Endothelial cell of umbilical vein (primary cell): ENCODE measurements around the gene KRTAP10-11. TPM values are rescaled to one million over a fixed set of nuclear protein-coding genes. Genes with fewer than 3 reads are reported as not detected.
"Not testable (repeated sequence)": the region's sequence is repeated elsewhere in the genome, so short reads cannot be mapped to it uniquely, and the experiment has no call there.

Experiments used
- BruUV-seq: library from RNA; stranded (reverse); fragments of 400-500 nt; replicated peaks from 2 replicates; lab custom pipeline; 2021; lab: Mats Ljungman, UMichigan
- CTCF ChIA-PET: fragments of 300-600, 350-600 bp; sonication (Branson Sonifier 250); formaldehyde crosslinking; loops from one replicate; lab custom pipeline; 2021; ENCODE audit warnings: antibody characterized with exemption, inconsistent platforms; lab: Charles Lee
- POLR2A ChIA-PET: fragments of 300-600, 350-600 bp; sonication (Branson Sonifier 250); formaldehyde crosslinking; loops from one replicate; lab custom pipeline; 2021; ENCODE audit warnings: antibody characterized with exemption, inconsistent platforms; lab: Charles Lee
- DNase-seq: peaks from one replicate; pipeline ENCODE4 v3.0.0-alpha.2; 2011; ENCODE audit warnings: low read depth, low spot score
- FAIRE-seq: peaks from 2 replicates; lab custom pipeline; 2011; peaks lifted over from hg19 to GRCh38; lab: Jason Lieb, UNC
- H2AFZ ChIP-seq: 2 replicates; pipeline ENCODE4 v1.6.0; 2012; ENCODE audit warnings: low read depth, low read length, control low read depth, inconsistent platforms
- H3K27ac ChIP-seq: 2 replicates; pipeline ENCODE4 v1.5.1; 2011; ENCODE audit warnings: low read depth, mild to moderate bottlenecking, control low read depth, low read length, moderate library complexity; ENCODE audit not compliant: insufficient read depth
- H3K27me3 ChIP-seq, 2 experiments: 2 replicates each; pipeline versions ENCODE4 v1.6.0 to v1.6.1; 2011; ENCODE audit warnings: low read length in 2 of 2, mixed read lengths in 1 of 2; ENCODE audit not compliant: control insufficient read depth in 2 of 2, insufficient read depth in 2 of 2
- H3K36me3 ChIP-seq, 2 experiments: 2 replicates in 1 of 2; 3 replicates in 1 of 2; pipeline ENCODE4 v1.5.1; 2011; ENCODE audit warnings: low read length in 2 of 2, mild to moderate bottlenecking in 1 of 2, moderate library complexity in 1 of 2; ENCODE audit not compliant: control insufficient read depth in 2 of 2, insufficient read depth in 2 of 2; ENCODE audit errors: extremely low read depth in 1 of 2
- H3K4me1 ChIP-seq: 3 replicates; pipeline ENCODE4 v1.5.1; 2011; ENCODE audit warnings: mild to moderate bottlenecking, low read length; ENCODE audit not compliant: control insufficient read depth, insufficient read depth; ENCODE audit errors: extremely low read depth
- H3K4me2 ChIP-seq: 2 replicates; pipeline ENCODE4 v1.6.1; 2011; ENCODE audit warnings: low read length, control low read depth, mixed read lengths; ENCODE audit not compliant: insufficient read depth
- H3K4me3 ChIP-seq, 3 experiments: fragments of 200-600 bp in 1 of 3; sonication (generic), shearing (Covaris generic) in 1 of 3; replicated peaks in 1 of 3; 2 replicates each; pipeline ENCODE4 v1.5.1; 2011 to 2016; ENCODE audit warnings: control low read depth in 3 of 3, low read length in 3 of 3, mild to moderate bottlenecking in 2 of 3, inconsistent platforms in 1 of 3, low read depth in 1 of 3, moderate library complexity in 1 of 3; ENCODE audit not compliant: insufficient read depth in 1 of 3
- H3K79me2 ChIP-seq: 2 replicates; pipeline ENCODE4 v1.6.0; 2012; ENCODE audit warnings: low read length, inconsistent platforms; ENCODE audit not compliant: control insufficient read depth, insufficient read depth
- H3K9ac ChIP-seq: replicated peaks from 2 replicates; pipeline ENCODE3; 2011; ENCODE audit warnings: low read length, control low read depth; ENCODE audit not compliant: insufficient read depth; ENCODE audit errors: extremely low read depth
- H3K9me1 ChIP-seq: replicated peaks from 3 replicates; pipeline ENCODE4 v1.6.0; 2011; ENCODE audit warnings: mild to moderate bottlenecking, low read length; ENCODE audit not compliant: control insufficient read depth, insufficient read depth; ENCODE audit errors: extremely low read depth
- H3K9me3 ChIP-seq: replicated peaks from 2 replicates; pipeline ENCODE4 v1.5.1; 2012; ENCODE audit warnings: low read length, inconsistent platforms; ENCODE audit not compliant: control insufficient read depth, insufficient read depth
- H4K20me1 ChIP-seq: replicated peaks from 2 replicates; pipeline ENCODE3; 2011; ENCODE audit warnings: mild to moderate bottlenecking, low read length; ENCODE audit not compliant: control insufficient read depth, insufficient read depth; ENCODE audit errors: extremely low read depth
- CTCF ChIP-seq, 2 donors: IDR thresholded peaks; 1 replicate in 1 of 2; 2 replicates in 1 of 2; pipeline ENCODE4 v1.5.1; 2011; ENCODE audit warnings: low read length in 2 of 2, mild to moderate bottlenecking in 2 of 2, moderate library complexity in 2 of 2, control low read depth in 1 of 2, inconsistent platforms in 1 of 2, low read depth in 1 of 2; ENCODE audit not compliant: insufficient read depth in 1 of 2; ENCODE audit errors: extremely low read depth in 1 of 2
- EZH2 ChIP-seq: IDR thresholded peaks from 2 replicates; pipeline ENCODE4 v1.6.1; 2012; ENCODE audit warnings: borderline replicate concordance, low read depth, mild to moderate bottlenecking, moderate library complexity, low read length, inconsistent platforms; ENCODE audit not compliant: severe bottlenecking
- FOS ChIP-seq: IDR thresholded peaks from 2 replicates; pipeline ENCODE4 v1.6.1; 2011; ENCODE audit warnings: mild to moderate bottlenecking, low read length, moderate library complexity, borderline replicate concordance; ENCODE audit not compliant: insufficient read depth
- GATA2 ChIP-seq: IDR thresholded peaks from 2 replicates; pipeline ENCODE4 v1.7.0; 2011; ENCODE audit warnings: low read depth, mild to moderate bottlenecking, moderate library complexity, mixed read lengths, low read length; ENCODE audit not compliant: insufficient read length, insufficient read depth
- JUN ChIP-seq: IDR thresholded peaks from 2 replicates; pipeline ENCODE4 v1.6.1; 2011; ENCODE audit warnings: borderline replicate concordance, low read depth; ENCODE audit not compliant: insufficient read length, insufficient read depth
- MAX ChIP-seq: IDR thresholded peaks from 2 replicates; pipeline ENCODE4 v1.6.1; 2011; ENCODE audit not compliant: insufficient read depth, insufficient read length
- MYC ChIP-seq: IDR thresholded peaks from one replicate; pipeline ENCODE4 v1.6.1; 2011; ENCODE audit warnings: mild to moderate bottlenecking, low read depth, low read length
- POLR2A ChIP-seq: IDR thresholded peaks from 2 replicates; pipeline ENCODE4 v1.6.1; 2012; ENCODE audit warnings: low read depth, mild to moderate bottlenecking, control low read depth, low read length
- POLR2AphosphoS5 ChIP-seq: IDR thresholded peaks from 2 replicates; pipeline ENCODE4 v1.6.1; 2012; ENCODE audit warnings: low read depth, mild to moderate bottlenecking, control low read depth, low read length, moderate library complexity; ENCODE audit not compliant: insufficient read depth
- dilution Hi-C: fragments of 300-500 bp; cut with MboI; formaldehyde crosslinking; loops from one replicate; pipeline ENCODE4 v1.15.0; 2019; ENCODE audit warnings: low sequenced_read_pairs; ENCODE audit not compliant: extremely low pct_ligation_motif_present
- intact Hi-C: fragments of 100-400 bp; cut with micrococcal nuclease; formaldehyde crosslinking; loops from one replicate; pipeline ENCODE4 v1.10.0; 2022
- polyA plus RNA-seq, 4 experiments: library from polyadenylated mRNA; depleted of rRNA in 3 of 4; stranded (reverse) in 3 of 4; unstranded in 1 of 4; fragments of >200 nt; gene quantifications; 2 replicates each; pipeline versions ENCODE4 v1.2.1 to v1.2.3, GENCODE V29; 2011 to 2012; ENCODE audit warnings: missing spikeins in 1 of 4
- total RNA-seq: library from RNA; stranded (reverse); gene quantifications from 2 replicates; pipeline ENCODE4 v1.2.3, GENCODE V29; 2021

KRTAP10-11 gene
- total and polyA plus RNA-seq, 2 donors (not counting 3 experiments of a cell fraction or from before 2014, with no cell fraction given) = not detected

GRCh38 chr21:44626673-44627143, 19.5 kb upstream of the KRTAP10-11 start, which contains the start of gene KRTAP10-9:
Gene KRTAP10-9 (plus strand): TSS chr21:44627093. CDS start chr21:44627172, 79 bp downstream.
- FAIRE-seq (no peak), DNase-seq (no peak)
- no peaks in the 10 kb centered on the region for H3K4me1 ChIP-seq
- no TSS peak for BruUV-seq
- no peaks in the 10 kb centered on the region for H3K9me3 ChIP-seq
- H3K27me3 ChIP-seq = no peaks in the 10 kb centered on the region
- ChIA-PET POLR2A (no interaction called here), CTCF (no interaction called here)
- no peaks in the 10 kb centered on the region for H4K20me1 ChIP-seq
- dilution Hi-C loops = no loop called here
- H3K9me1 ChIP-seq = no peaks in the 10 kb centered on the region
- H2AFZ ChIP-seq = no peak within 1 kb of the TSS
- no peak within 1 kb of the TSS for H3K4me3 ChIP-seq
- H3K9ac ChIP-seq = no peak within 1 kb of the TSS
- intact Hi-C loops = no loop called here
- TF ChIP-seq EZH2 (no peak), POLR2A (no peak), MAX (no peak), CTCF (IDR thresholded peaks at IDR 0.05; ENCODE audit: extremely low read depth in 1 of 2, insufficient read depth in 1 of 2, low read depth in 1 of 2, low read length in 2 of 2) (no peak), MYC (no peak), JUN (no peak), FOS (no peak), GATA2 (no peak), POLR2AphosphoS5 (no peak)
- no peak within 1 kb of the TSS for H3K27ac ChIP-seq
- H3K79me2 ChIP-seq = no peaks in the 10 kb centered on the region
- no peak within 1 kb of the TSS for H3K4me2 ChIP-seq
- no peaks in the 10 kb centered on the region for H3K36me3 ChIP-seq

GRCh38 chr21:44627181-44627822, 18.9 kb upstream of the KRTAP10-11 start:
- H3K4me1 ChIP-seq, dilution Hi-C loops, CTCF ChIA-PET, POLR2A ChIA-PET, DNase-seq, H2AFZ ChIP-seq, H3K27me3 ChIP-seq, H3K9me3 ChIP-seq, H4K20me1 ChIP-seq, H3K36me3 ChIP-seq, H3K4me2 ChIP-seq, H3K9me1 ChIP-seq, BruUV-seq, H3K9ac ChIP-seq, H3K79me2 ChIP-seq, FAIRE-seq, H3K27ac ChIP-seq, H3K4me3 ChIP-seq, intact Hi-C loops: not testable (repeated sequence)

- H3K4me3 ChIP-seq, H3K9me3 ChIP-seq, H3K4me2 ChIP-seq, dilution Hi-C loops, H3K4me1 ChIP-seq, intact Hi-C loops, H4K20me1 ChIP-seq, FAIRE-seq, H3K27ac ChIP-seq, POLR2A ChIA-PET, H2AFZ ChIP-seq, H3K27me3 ChIP-seq, H3K9ac ChIP-seq, CTCF ChIA-PET, DNase-seq, H3K79me2 ChIP-seq, H3K36me3 ChIP-seq, BruUV-seq, H3K9me1 ChIP-seq: not testable (repeated sequence)
Observed at GRCh38 chr21:44627831-44628233, 18.4 kb upstream of the KRTAP10-11 start.
